IMR-90 (cell line): ENCODE data around the gene MISP3. TPM values are rescaled to one million over a fixed set of nuclear protein-coding genes. Genes with fewer than 3 reads are reported as not detected.

ENCODE experiments used
- ATAC-seq: fragments of 200-7000 bp; cut with Tn5 transposase; 2 replicates; pipeline ENCODE4 v1.9.1; 2020; ENCODE audit warnings: low read depth, mild to moderate bottlenecking, moderate library complexity
- BruUV-seq: library from RNA; stranded (reverse); fragments of 400-500 nt; replicated peaks from 2 replicates; lab custom pipeline; 2021; lab: Mats Ljungman, UMichigan
- CTCF ChIA-PET: fragments of 300-600 bp; formaldehyde crosslinking; extraction: SDS; loops from one replicate; lab custom pipeline; 2021; ENCODE audit warnings: antibody characterized with exemption; lab: Yijun Ruan, JAX
- POLR2A ChIA-PET: fragments of 300-600 bp; sonication (Branson Sonifier 250); formaldehyde crosslinking; loops from one replicate; lab custom pipeline; 2022; ENCODE audit warnings: antibody characterized with exemption; ENCODE audit not compliant: unreplicated experiment; lab: Charles Lee
- DNase-seq: peaks from one replicate; pipeline ENCODE4 v3.0.0; 2013
- H2AFZ ChIP-seq: replicated peaks from 2 replicates; pipeline ENCODE3; 2013; ENCODE audit warnings: low read length, mild to moderate bottlenecking; ENCODE audit not compliant: poor library complexity
- H2AK5ac ChIP-seq: 2 replicates; pipeline ENCODE4 v1.6.1; 2013; ENCODE audit warnings: low read depth, low read length, inconsistent platforms
- H2AK9ac ChIP-seq: replicated peaks from 2 replicates; pipeline ENCODE3; 2013; ENCODE audit warnings: mild to moderate bottlenecking, low read depth, low read length, moderate library complexity; ENCODE audit not compliant: poor library complexity
- H2BK120ac ChIP-seq: 2 replicates; pipeline ENCODE4 v1.6.1; 2013; ENCODE audit warnings: low read depth, low read length, inconsistent platforms
- H2BK15ac ChIP-seq: 3 replicates; pipeline ENCODE4 v1.6.1; 2013; ENCODE audit warnings: low read depth, low read length, inconsistent platforms
- H2BK20ac ChIP-seq: 2 replicates; pipeline ENCODE4 v1.6.1; 2013; ENCODE audit warnings: low read depth, mild to moderate bottlenecking, inconsistent platforms, low read length, moderate library complexity
- H2BK5ac ChIP-seq: 2 replicates; pipeline ENCODE4 v1.6.1; 2013; ENCODE audit warnings: mild to moderate bottlenecking, low read depth, low read length, inconsistent platforms; ENCODE audit not compliant: poor library complexity, severe bottlenecking
- H3K14ac ChIP-seq: replicated peaks from 2 replicates; pipeline ENCODE4 v1.6.1; 2013; ENCODE audit warnings: low read depth, low read length, inconsistent platforms
- H3K18ac ChIP-seq: 2 replicates; pipeline ENCODE4 v1.6.1; 2013; ENCODE audit warnings: low read depth, low read length, control low read depth
- H3K23ac ChIP-seq: 2 replicates; pipeline ENCODE4 v1.6.1; 2013; ENCODE audit warnings: low read depth, low read length, inconsistent platforms
- H3K27ac ChIP-seq: 2 replicates; pipeline ENCODE4 v1.5.1; 2013; ENCODE audit warnings: mild to moderate bottlenecking, control low read depth, low read length; ENCODE audit not compliant: insufficient read depth
- H3K27me3 ChIP-seq: 2 replicates; pipeline ENCODE4 v1.6.1; 2013; ENCODE audit warnings: low read length; ENCODE audit not compliant: control insufficient read depth, insufficient read depth
- H3K36me3 ChIP-seq: 2 replicates; pipeline ENCODE4 v1.6.1; 2013; ENCODE audit warnings: low read length, mixed read lengths; ENCODE audit not compliant: control insufficient read depth, insufficient read depth
- H3K4ac ChIP-seq: 2 replicates; pipeline ENCODE4 v1.6.1; 2013; ENCODE audit warnings: low read depth, low read length, inconsistent platforms
- H3K4me1 ChIP-seq: 2 replicates; pipeline ENCODE4 v1.6.1; 2013; ENCODE audit warnings: low read length, mixed read lengths; ENCODE audit not compliant: control insufficient read depth, insufficient read depth
- H3K4me2 ChIP-seq: 2 replicates; pipeline ENCODE4 v1.6.1; 2013; ENCODE audit warnings: low read depth, mild to moderate bottlenecking, control low read depth, low read length, moderate library complexity
- H3K4me3 ChIP-seq: 2 replicates; pipeline ENCODE4 v1.5.1; 2013; ENCODE audit warnings: low read depth, mild to moderate bottlenecking, control low read depth, low read length, moderate library complexity; ENCODE audit not compliant: insufficient read depth
- H3K56ac ChIP-seq: 2 replicates; pipeline ENCODE4 v1.6.1; 2013; ENCODE audit warnings: low read length, inconsistent platforms; ENCODE audit not compliant: insufficient read depth; ENCODE audit errors: extremely low read depth
- H3K79me1 ChIP-seq, 2 experiments: 2 replicates each; pipeline ENCODE4 v1.6.1; 2013; ENCODE audit warnings: low read length in 2 of 2, inconsistent platforms in 1 of 2, low read depth in 1 of 2
- H3K9ac ChIP-seq: 2 replicates; pipeline ENCODE4 v1.6.1; 2013; ENCODE audit warnings: low read depth, low read length, control low read depth
- H3K9me1 ChIP-seq: 2 replicates; pipeline ENCODE4 v1.6.1; 2013; ENCODE audit warnings: low read length, inconsistent platforms; ENCODE audit not compliant: insufficient read depth
- H3K9me3 ChIP-seq: 2 replicates; pipeline ENCODE4 v1.6.1; 2013; ENCODE audit warnings: low read length; ENCODE audit not compliant: control insufficient read depth, insufficient read depth
- H4K20me1 ChIP-seq: 2 replicates; pipeline ENCODE4 v1.6.1; 2013; ENCODE audit warnings: low read length, inconsistent platforms; ENCODE audit not compliant: insufficient read depth
- H4K5ac ChIP-seq: 2 replicates; pipeline ENCODE4 v1.6.1; 2013; ENCODE audit warnings: mild to moderate bottlenecking, low read depth, low read length, control low read depth
- H4K8ac ChIP-seq, 2 experiments: 2 replicates each; pipeline ENCODE4 v1.6.1; 2013; ENCODE audit warnings: low read depth in 2 of 2, low read length in 2 of 2, control low read depth in 1 of 2, inconsistent platforms in 1 of 2
- H4K91ac ChIP-seq: 2 replicates; pipeline ENCODE4 v1.6.1; 2013; ENCODE audit warnings: low read depth, low read length, inconsistent platforms; ENCODE audit not compliant: insufficient read depth
- CHD1 ChIP-seq: IDR thresholded peaks from 2 replicates; pipeline ENCODE4 v1.6.1; 2012; ENCODE audit warnings: low read depth, low read length, improper control_type of control experiment
- ELK1 ChIP-seq: fragments of 150-350 bp; IDR thresholded peaks from 2 replicates; pipeline ENCODE4 v1.6.1; 2016; ENCODE audit warnings: low read depth, mild to moderate bottlenecking, low read length, moderate library complexity, borderline replicate concordance
- POLR2A ChIP-seq: IDR thresholded peaks from 2 replicates; pipeline ENCODE4 v1.6.1; 2012; ENCODE audit warnings: mild to moderate bottlenecking, low read depth, low read length
- RCOR1 ChIP-seq: IDR thresholded peaks from 2 replicates; pipeline ENCODE4 v1.6.1; 2012; ENCODE audit warnings: mild to moderate bottlenecking, low read length, improper control_type of control experiment; ENCODE audit not compliant: insufficient replicate concordance
- WGBS, 2 experiments: methylation state at CpG; one replicate each; pipeline versions ENCODE4 v1.1.5 to v1.1.7; 2013; ENCODE audit warnings: missing lambda C conversion rate in 2 of 2; ENCODE audit not compliant: insufficient read length in 1 of 2; ENCODE audit errors: extremely low coverage in 2 of 2; 5-methylcytosine and 5-hydroxymethylcytosine counted together
- dilution Hi-C: fragments of 300-500 bp; cut with HindIII; formaldehyde crosslinking; loops from one replicate; pipeline ENCODE4 v1.14.3; 2018; ENCODE audit warnings: low sequenced_read_pairs; ENCODE audit not compliant: unreplicated experiment
- in situ Hi-C: fragments of 300-500 bp; cut with MboI; formaldehyde crosslinking; loops from 3 replicates; pipeline ENCODE4 v1.14.3; 2019; ENCODE audit warnings: low sequenced_read_pairs, inconsistent platforms, mixed read lengths
- intact Hi-C: fragments of 100-400 bp; cut with micrococcal nuclease; formaldehyde crosslinking; loops from 2 replicates; pipeline ENCODE4 v1.10.0; 2022
- polyA plus RNA-seq, 3 experiments: library from polyadenylated mRNA; depleted of rRNA; stranded (reverse); fragments of >200 nt; gene quantifications; 2 replicates each; pipeline ENCODE4 v1.2.3, GENCODE V29; 2012; ENCODE audit warnings: low replicate concordance in 1 of 3
- total RNA-seq: library from RNA; depleted of rRNA; stranded (reverse); fragments of >200 nt; gene quantifications from 2 replicates; pipeline ENCODE4 v1.2.3, GENCODE V29; 2012

MISP3 gene
- total and polyA plus RNA-seq, 2 of the 4 experiments (the other 2 are of a cell fraction) = under 0.01 to 0.68 TPM

- Histone ChIP-seq H4K8ac (peak overlapping the region; percentile 94), H2BK120ac (no peak overlapping the region), H4K20me1 (no peaks in the 10 kb centered on the region), H3K27ac (peak overlapping the region; percentile 77), H2AK9ac (peak overlapping the region; percentile 91), H3K4me1 (peaks cover 8% of the 10 kb centered on the region), H3K27me3 (no peaks in the 10 kb centered on the region), H3K9me1 (peaks cover 10% of the 10 kb centered on the region; the same call in 1 of the 2 replicates), H3K4me2 (peak overlapping the region; percentile 56), H3K23ac (peak overlapping the region; percentile 66), H3K36me3 (no peaks in the 10 kb centered on the region; the same call in 1 of the 2 replicates), H2AK5ac (peak overlapping the region; percentile 90), H3K79me1 (peaks cover 12 to 23% of the 10 kb centered on the region in 2 experiments), H3K4ac (peak overlapping the region; percentile 78), H3K9ac (peak overlapping the region; percentile 66), H2BK20ac (no peak overlapping the region), H3K9me3 (no peaks in the 10 kb centered on the region), H3K18ac (peak overlapping the region; percentile 12; the same call in 1 of the 2 replicates), H2BK15ac (no peak overlapping the region), H3K56ac (peak overlapping the region; percentile 43; the same call in 1 of the 2 replicates), H2BK5ac (peak overlapping the region; percentile 70), H4K5ac (peak overlapping the region; percentile 31), H3K14ac (peak overlapping the region; percentile 89), H3K4me3 (peak overlapping the region; percentile 58), H2AFZ (peak overlapping the region; percentile 93), H4K91ac (peak overlapping the region; percentile 49)
- DNase-seq = peak; percentile 27
- WGBS, 2 experiments = 46% methylated on average over 8 of the region's 24 CpGs; no CpG with 5 or more reads in 1 of the 2 experiments
- intact Hi-C loops (no loop called here), dilution Hi-C loops (no loop called here), in situ Hi-C loops (loop anchor here (25.0 kb wide), 1 partner anchor 320 kb away; the partner anchor contains the start of genes C19orf53 and MRI1)
- TF ChIP-seq CHD1 = no peak
- TF ChIP-seq POLR2A = no peak
- no peak for TF ChIP-seq RCOR1
- TF ChIP-seq ELK1 = no peak
- POLR2A ChIA-PET = no interaction called here
- CTCF ChIA-PET = interaction anchor here (0.6 to 1.2 kb wide), 2 partner anchors 54 to 202 kb away, joined by 3 to 4 read pairs; partner anchors contain the start of gene ASF1B
- BruUV-seq = no TSS peak
- peak; percentile 33 for ATAC-seq
Observed at GRCh38 chr19:14081797-14082674, 9.4 kb downstream of the MISP3 start.
